Gastroesophageal sphincter (tissue), 3 donors: ENCODE results near the gene GMEB2.

ENCODE experiments used
- EP300 ChIP-seq: sonication (generic); formaldehyde crosslinking; IDR thresholded peaks from one replicate; pipeline ENCODE4 v1.6.1; 2017; ENCODE audit warnings: antibody characterized with exemption, mild to moderate bottlenecking
- POLR2A ChIP-seq, 2 donors: fragments of 450-650 bp; IDR thresholded peaks; one replicate each; pipeline ENCODE4 v1.6.1; 2017; ENCODE audit warnings: antibody characterized with exemption in 2 of 2, mild to moderate bottlenecking in 2 of 2, moderate library complexity in 1 of 2
- POLR2AphosphoS5 ChIP-seq: sonication (generic); formaldehyde crosslinking; IDR thresholded peaks from one replicate; pipeline ENCODE4 v1.6.1; 2017; ENCODE audit warnings: antibody characterized with exemption
- TF ChIP-seq, protein P1 (sequence below), 4 experiments: fragments of 200-600 bp in 2 of 4; fragments of 450-650 bp in 2 of 4; sonication (generic) in 1 of 4; IDR thresholded peaks; one replicate each; pipeline ENCODE4 v1.5.1; 2017 to 2019; ENCODE audit warnings: antibody characterized with exemption in 4 of 4, mild to moderate bottlenecking in 2 of 4, moderate library complexity in 2 of 4

DNA sequence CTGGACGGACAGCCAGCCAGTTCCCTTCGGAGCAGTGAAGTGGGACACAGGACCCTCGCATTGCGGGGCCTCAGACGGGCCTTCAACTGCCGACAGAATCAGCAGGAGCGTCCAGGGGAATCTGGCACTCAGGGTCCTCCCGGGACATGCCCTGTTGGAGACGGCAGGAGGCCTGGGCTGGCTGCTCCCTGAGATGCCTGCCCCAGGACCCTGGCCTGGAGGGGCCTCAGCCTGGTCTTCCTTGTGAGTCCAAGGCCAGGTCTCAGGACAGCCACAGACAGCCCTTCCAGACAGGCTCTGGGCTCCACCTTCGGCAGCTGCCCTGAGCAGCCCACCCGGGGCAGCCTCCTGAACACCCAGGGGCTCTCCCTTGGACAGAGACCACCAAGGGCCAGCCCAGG is 38.3 kb downstream of the GMEB2 start:
- TF ChIP-seq, protein P1, sequence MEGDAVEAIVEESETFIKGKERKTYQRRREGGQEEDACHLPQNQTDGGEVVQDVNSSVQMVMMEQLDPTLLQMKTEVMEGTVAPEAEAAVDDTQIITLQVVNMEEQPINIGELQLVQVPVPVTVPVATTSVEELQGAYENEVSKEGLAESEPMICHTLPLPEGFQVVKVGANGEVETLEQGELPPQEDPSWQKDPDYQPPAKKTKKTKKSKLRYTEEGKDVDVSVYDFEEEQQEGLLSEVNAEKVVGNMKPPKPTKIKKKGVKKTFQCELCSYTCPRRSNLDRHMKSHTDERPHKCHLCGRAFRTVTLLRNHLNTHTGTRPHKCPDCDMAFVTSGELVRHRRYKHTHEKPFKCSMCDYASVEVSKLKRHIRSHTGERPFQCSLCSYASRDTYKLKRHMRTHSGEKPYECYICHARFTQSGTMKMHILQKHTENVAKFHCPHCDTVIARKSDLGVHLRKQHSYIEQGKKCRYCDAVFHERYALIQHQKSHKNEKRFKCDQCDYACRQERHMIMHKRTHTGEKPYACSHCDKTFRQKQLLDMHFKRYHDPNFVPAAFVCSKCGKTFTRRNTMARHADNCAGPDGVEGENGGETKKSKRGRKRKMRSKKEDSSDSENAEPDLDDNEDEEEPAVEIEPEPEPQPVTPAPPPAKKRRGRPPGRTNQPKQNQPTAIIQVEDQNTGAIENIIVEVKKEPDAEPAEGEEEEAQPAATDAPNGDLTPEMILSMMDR (IDR thresholded peaks at IDR 0.05) = no peak
- no peak for TF ChIP-seq POLR2AphosphoS5
- peak in 1 of 2 donors; percentile 6 for TF ChIP-seq POLR2A (IDR thresholded peaks at IDR 0.05)
- TF ChIP-seq EP300 = no peak
